GM12878 (cell line): Measurements from ENCODE around the gene WWOX. TPM values are rescaled to one million over a fixed set of nuclear protein-coding genes. Genes with fewer than 3 reads are reported as not detected.

Experiments used
- ATAC-seq: fragments of 200-7000 bp; cut with Tn5 transposase; 3 replicates; pipeline ENCODE4 v1.9.1; 2020; ENCODE audit warnings: mild to moderate bottlenecking, moderate library complexity
- BruUV-seq: library from RNA; stranded (reverse); fragments of 400-500 nt; replicated peaks from 2 replicates; lab custom pipeline; 2021; lab: Mats Ljungman, UMichigan
- CTCF ChIA-PET: fragments of 300-600 bp; sonication (Branson Sonifier 250); formaldehyde crosslinking; extraction: SDS; loops from one replicate; lab custom pipeline; 2021; ENCODE audit warnings: inconsistent platforms; lab: Yijun Ruan, JAX
- POLR2A ChIA-PET: fragments of 350-600 bp; formaldehyde crosslinking; extraction: SDS; loops from one replicate; lab custom pipeline; 2021; ENCODE audit warnings: inconsistent platforms; lab: Charles Lee
- RAD21 ChIA-PET: fragments of 300-600 bp; sonication (Branson Sonifier 250); formaldehyde crosslinking; loops from one replicate; lab custom pipeline; 2023; ENCODE audit warnings: antibody characterized with exemption; ENCODE audit not compliant: unreplicated experiment; lab: Charles Lee
- SMC1A ChIA-PET: fragments of 300-600 bp; sonication (Branson Sonifier 250); formaldehyde crosslinking; loops from one replicate; lab custom pipeline; 2023; ENCODE audit not compliant: unreplicated experiment, uncharacterized antibody; lab: Charles Lee
- DNase-seq: peaks from one replicate; pipeline ENCODE4 v3.0.0-alpha.2; 2011; ENCODE audit warnings: low read depth, low spot score
- FAIRE-seq: peaks from 3 replicates; lab custom pipeline; 2011; peaks lifted over from hg19 to GRCh38; lab: Jason Lieb, UNC
- H2AFZ ChIP-seq: 2 replicates; pipeline ENCODE4 v1.6.0; 2011; ENCODE audit warnings: low read depth, low read length, control low read depth; ENCODE audit not compliant: control insufficient read depth
- H3K27ac ChIP-seq: 2 replicates; pipeline ENCODE4 v1.5.1; 2011; ENCODE audit warnings: control low read depth; ENCODE audit not compliant: control insufficient read depth, insufficient read depth
- H3K27me3 ChIP-seq, 2 experiments: replicated peaks in 1 of 2; 2 replicates each; pipeline versions ENCODE4 v1.6.0 to v1.6.1; 2011; ENCODE audit warnings: low read length in 1 of 2; ENCODE audit not compliant: control insufficient read depth in 2 of 2, insufficient read depth in 2 of 2
- H3K36me3 ChIP-seq, 2 experiments: 2 replicates each; pipeline ENCODE4 v1.5.1; 2011; ENCODE audit warnings: low read length in 1 of 2; ENCODE audit not compliant: control insufficient read depth in 2 of 2, insufficient read depth in 2 of 2
- H3K4me1 ChIP-seq: 2 replicates; pipeline ENCODE4 v1.6.1; 2011; ENCODE audit warnings: mild to moderate bottlenecking, low read length, moderate library complexity, mixed read lengths; ENCODE audit not compliant: control insufficient read depth, insufficient read depth
- H3K4me2 ChIP-seq: 2 replicates; pipeline ENCODE4 v1.6.0; 2011; ENCODE audit warnings: control low read depth; ENCODE audit not compliant: control insufficient read depth, insufficient read depth
- H3K4me3 ChIP-seq: fragments of 200-600 bp; sonication (generic); 2 replicates; pipeline ENCODE4 v1.5.1; 2016
- H3K79me2 ChIP-seq: 2 replicates; pipeline ENCODE4 v1.6.0; 2011; ENCODE audit warnings: low read length; ENCODE audit not compliant: control insufficient read depth, insufficient read depth
- H3K9ac ChIP-seq: 2 replicates; pipeline ENCODE4 v1.8.0; 2011; ENCODE audit warnings: low read length, control low read depth, mixed read lengths; ENCODE audit not compliant: control insufficient read depth, insufficient read depth
- H3K9me3 ChIP-seq: replicated peaks from 3 replicates; pipeline ENCODE4 v1.5.1; 2011; ENCODE audit warnings: mild to moderate bottlenecking, low read length; ENCODE audit not compliant: control insufficient read depth, insufficient read depth
- H4K20me1 ChIP-seq: 2 replicates; pipeline ENCODE4 v1.6.0; 2011; ENCODE audit not compliant: control insufficient read depth, insufficient read depth
- FOXM1 ChIP-seq: IDR thresholded peaks from 2 replicates; pipeline ENCODE4 v1.6.1; 2012; ENCODE audit warnings: low read depth, mild to moderate bottlenecking, inconsistent platforms, low read length, moderate library complexity
- JUNB ChIP-seq: IDR thresholded peaks from 2 replicates; pipeline ENCODE4 v1.6.1; 2016; ENCODE audit warnings: antibody characterized with exemption, mild to moderate bottlenecking
- MTA3 ChIP-seq: IDR thresholded peaks from 2 replicates; pipeline ENCODE4 v1.6.1; 2012; ENCODE audit warnings: low read length, inconsistent platforms, borderline replicate concordance
- NBN ChIP-seq: fragments of 450-650 bp; IDR thresholded peaks from 2 replicates; pipeline ENCODE4 v1.6.1; 2016
- NFYA ChIP-seq: IDR thresholded peaks from 2 replicates; pipeline ENCODE4 v1.6.1; 2011; ENCODE audit warnings: low read depth, mild to moderate bottlenecking, low read length, improper control_type of control experiment, borderline replicate concordance
- NKRF ChIP-seq: fragments of 450-650 bp; conservative IDR thresholded peaks from 2 replicates; pipeline ENCODE4 v1.6.1; 2017; ENCODE audit warnings: mild to moderate bottlenecking, moderate library complexity
- NRF1 ChIP-seq: conservative IDR thresholded peaks from 2 replicates; pipeline ENCODE4 v1.6.1; 2011; ENCODE audit warnings: mild to moderate bottlenecking, low read depth, low read length, improper control_type of control experiment
- SP1 ChIP-seq: IDR thresholded peaks from one replicate; pipeline ENCODE4 v1.6.1; 2011; ENCODE audit warnings: low read depth, low read length
- STAT1 ChIP-seq: fragments of 450-650 bp; conservative IDR thresholded peaks from 2 replicates; pipeline ENCODE4 v1.6.1; 2014; ENCODE audit warnings: antibody characterized with exemption, mild to moderate bottlenecking
- YBX1 ChIP-seq: fragments of 450-650 bp; IDR thresholded peaks from 2 replicates; pipeline ENCODE4 v1.6.1; 2016; ENCODE audit warnings: antibody characterized with exemption
- ZNF274 ChIP-seq: IDR thresholded peaks from one replicate; pipeline ENCODE4 v1.8.0; 2011; ENCODE audit not compliant: insufficient read length, insufficient read depth
- WGBS: methylation state at CpG from one replicate; pipeline ENCODE4 v1.1.6; 2016; ENCODE audit warnings: low lambda C conversion rate; ENCODE audit not compliant: insufficient replicate concordance, insufficient coverage; ENCODE audit errors: missing lambda C conversion rate; 5-methylcytosine and 5-hydroxymethylcytosine counted together
- in situ Hi-C: fragments of 300-500 bp; cut with MboI; formaldehyde crosslinking; loops from 9 replicates; pipeline ENCODE4 v1.14.3; 2018; ENCODE audit warnings: mixed read lengths
- intact Hi-C: fragments of 100-400 bp; cut with micrococcal nuclease; formaldehyde crosslinking; loops from one replicate; pipeline ENCODE4 v1.14.2; 2022; ENCODE audit not compliant: unreplicated experiment
- polyA plus RNA-seq, 11 experiments: library from polyadenylated mRNA; depleted of rRNA in 4 of 11; unstranded in 6 of 11; stranded (reverse) in 5 of 11; fragments of >200 nt; fragmentation: Nextera tagmentation in 4 of 11; fragmentation: Illumina TruSeq in 1 of 11; extraction: Ambion mirVana in 4 of 11; extraction: Trizol in 1 of 11; gene quantifications; 1 replicate in 1 of 11; 2 replicates in 10 of 11; pipeline versions ENCODE4 v1.2.1 to v1.2.3, GENCODE V29; 2011 to 2016; ENCODE audit warnings: inconsistent platforms in 2 of 11, missing spikeins in 2 of 11, low read depth in 1 of 11
- total RNA-seq, 4 experiments: library from RNA; depleted of rRNA in 3 of 4; stranded (reverse); fragments of >200 nt in 3 of 4; fragmentation: Illumina TruSeq in 1 of 4; extraction: Trizol in 1 of 4; gene quantifications; 2 replicates each; pipeline versions ENCODE4 v1.2.1 to v1.2.3, GENCODE V29; 2013 to 2021
- TF ChIP-seq, protein P1 (sequence below): IDR thresholded peaks from 2 replicates; pipeline ENCODE4 v1.6.1; 2012; ENCODE audit warnings: low read depth, low read length, improper control_type of control experiment
- TF ChIP-seq, protein P2 (sequence below): fragments of 450-650 bp; IDR thresholded peaks from 2 replicates; pipeline ENCODE4 v1.6.1; 2017; ENCODE audit warnings: antibody characterized with exemption, mild to moderate bottlenecking, moderate library complexity
- TF ChIP-seq, protein P3 (sequence below): fragments of 450-650 bp; IDR thresholded peaks from 2 replicates; pipeline ENCODE4 v1.6.1; 2017; ENCODE audit warnings: low read depth, mild to moderate bottlenecking, moderate library complexity

WWOX gene
- total and polyA plus RNA-seq, 10 of the 15 experiments (the other 5 are each of a cell fraction or from before 2014, with no cell fraction given): 2.8 to 24.4 (median 17.8) TPM

DNA sequence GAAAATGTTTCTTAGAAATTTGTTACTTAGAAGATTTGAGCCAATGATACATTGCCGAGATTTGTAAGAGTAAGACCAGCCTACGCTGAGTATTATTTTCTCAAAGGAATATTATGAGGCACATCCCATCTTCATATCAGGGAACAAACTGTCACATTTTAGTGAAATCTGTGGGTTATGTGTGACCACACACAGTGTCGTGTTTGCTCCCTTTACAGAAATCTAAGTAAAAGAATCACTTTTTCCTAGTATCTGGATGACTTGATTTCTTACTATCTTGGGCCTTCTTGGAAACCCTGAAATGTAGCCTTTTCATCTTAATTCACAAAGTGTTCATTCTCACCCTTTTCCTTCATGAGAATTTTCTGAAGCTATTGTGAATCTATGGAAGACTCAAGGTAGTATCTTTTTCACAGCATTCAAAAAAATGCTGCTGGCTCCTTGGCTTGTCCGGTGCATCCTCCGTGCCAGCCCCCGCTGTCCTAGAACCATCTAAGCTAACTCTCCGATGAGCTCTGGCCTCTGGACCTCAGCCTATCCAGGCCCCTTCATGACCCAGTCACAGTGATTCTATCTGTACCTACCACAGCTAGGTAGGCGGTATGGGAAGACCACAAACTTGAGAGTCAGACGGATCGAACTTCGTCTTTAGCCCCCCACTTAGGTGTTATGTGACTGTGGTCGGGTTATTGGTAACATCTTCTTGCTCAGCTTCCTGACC lies 976.8 kb downstream of the WWOX start (continued):
- TF ChIP-seq YBX1 (no peak), NBN (no peak), NRF1 (no peak), NFYA (no peak), ZNF274 (no peak), SP1 (no peak), JUNB (no peak), MTA3 (no peak), FOXM1 (no peak)
- TF ChIP-seq, protein P1, sequence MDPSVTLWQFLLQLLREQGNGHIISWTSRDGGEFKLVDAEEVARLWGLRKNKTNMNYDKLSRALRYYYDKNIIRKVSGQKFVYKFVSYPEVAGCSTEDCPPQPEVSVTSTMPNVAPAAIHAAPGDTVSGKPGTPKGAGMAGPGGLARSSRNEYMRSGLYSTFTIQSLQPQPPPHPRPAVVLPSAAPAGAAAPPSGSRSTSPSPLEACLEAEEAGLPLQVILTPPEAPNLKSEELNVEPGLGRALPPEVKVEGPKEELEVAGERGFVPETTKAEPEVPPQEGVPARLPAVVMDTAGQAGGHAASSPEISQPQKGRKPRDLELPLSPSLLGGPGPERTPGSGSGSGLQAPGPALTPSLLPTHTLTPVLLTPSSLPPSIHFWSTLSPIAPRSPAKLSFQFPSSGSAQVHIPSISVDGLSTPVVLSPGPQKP: no peak

DNA sequence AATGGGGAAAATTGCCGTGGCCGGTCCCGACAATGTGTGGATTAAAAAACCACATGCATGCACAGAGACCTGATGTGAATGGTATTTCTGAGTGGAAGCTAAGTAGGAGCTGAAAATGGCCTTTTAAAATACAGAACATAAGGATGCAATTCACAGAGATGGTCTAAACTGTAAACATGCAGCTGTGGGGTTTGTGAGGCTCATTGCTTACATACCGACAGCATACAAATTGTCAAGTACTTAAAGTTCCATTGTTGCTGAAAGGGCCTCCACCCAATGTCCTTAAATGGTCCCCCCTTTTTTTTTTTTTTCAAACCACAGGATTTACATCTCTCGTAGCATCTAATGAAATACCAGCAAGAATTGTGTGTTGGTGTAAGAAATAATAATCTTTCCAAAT lies 977.9 kb downstream of the WWOX start:
- ATAC-seq (no peak), FAIRE-seq (no peak), DNase-seq (no peak)
- Histone ChIP-seq H4K20me1 (no peaks in the 10 kb centered on the region), H3K36me3 (no peaks in the 10 kb centered on the region), H3K4me1 (peaks cover 3% of the 10 kb centered on the region; the same call in 1 of the 2 replicates), H3K4me3 (no peak overlapping the region), H3K9me3 (no peaks in the 10 kb centered on the region), H3K4me2 (no peak overlapping the region), H3K27me3 (no peaks in the 10 kb centered on the region), H3K27ac (no peak overlapping the region), H3K9ac (no peak overlapping the region), H3K79me2 (no peaks in the 10 kb centered on the region), H2AFZ (no peak overlapping the region)
- BruUV-seq: no TSS peak
- ChIA-PET POLR2A (interaction anchor here (0.6 kb wide), 1 partner anchor 1361 kb away, joined by 3 read pairs; no protein-coding TSS in a partner anchor), CTCF (no interaction called here), RAD21 (no interaction called here), SMC1A (no interaction called here)
- in situ Hi-C loops (no loop called here), intact Hi-C loops (no loop called here)
- WGBS: 56% methylated on average over 4 of the region's 5 CpGs
- TF ChIP-seq NKRF: no peak
- TF ChIP-seq, protein P2, sequence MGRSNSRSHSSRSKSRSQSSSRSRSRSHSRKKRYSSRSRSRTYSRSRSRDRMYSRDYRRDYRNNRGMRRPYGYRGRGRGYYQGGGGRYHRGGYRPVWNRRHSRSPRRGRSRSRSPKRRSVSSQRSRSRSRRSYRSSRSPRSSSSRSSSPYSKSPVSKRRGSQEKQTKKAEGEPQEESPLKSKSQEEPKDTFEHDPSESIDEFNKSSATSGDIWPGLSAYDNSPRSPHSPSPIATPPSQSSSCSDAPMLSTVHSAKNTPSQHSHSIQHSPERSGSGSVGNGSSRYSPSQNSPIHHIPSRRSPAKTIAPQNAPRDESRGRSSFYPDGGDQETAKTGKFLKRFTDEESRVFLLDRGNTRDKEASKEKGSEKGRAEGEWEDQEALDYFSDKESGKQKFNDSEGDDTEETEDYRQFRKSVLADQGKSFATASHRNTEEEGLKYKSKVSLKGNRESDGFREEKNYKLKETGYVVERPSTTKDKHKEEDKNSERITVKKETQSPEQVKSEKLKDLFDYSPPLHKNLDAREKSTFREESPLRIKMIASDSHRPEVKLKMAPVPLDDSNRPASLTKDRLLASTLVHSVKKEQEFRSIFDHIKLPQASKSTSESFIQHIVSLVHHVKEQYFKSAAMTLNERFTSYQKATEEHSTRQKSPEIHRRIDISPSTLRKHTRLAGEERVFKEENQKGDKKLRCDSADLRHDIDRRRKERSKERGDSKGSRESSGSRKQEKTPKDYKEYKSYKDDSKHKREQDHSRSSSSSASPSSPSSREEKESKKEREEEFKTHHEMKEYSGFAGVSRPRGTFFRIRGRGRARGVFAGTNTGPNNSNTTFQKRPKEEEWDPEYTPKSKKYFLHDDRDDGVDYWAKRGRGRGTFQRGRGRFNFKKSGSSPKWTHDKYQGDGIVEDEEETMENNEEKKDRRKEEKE: no peak
- TF ChIP-seq, protein P3, sequence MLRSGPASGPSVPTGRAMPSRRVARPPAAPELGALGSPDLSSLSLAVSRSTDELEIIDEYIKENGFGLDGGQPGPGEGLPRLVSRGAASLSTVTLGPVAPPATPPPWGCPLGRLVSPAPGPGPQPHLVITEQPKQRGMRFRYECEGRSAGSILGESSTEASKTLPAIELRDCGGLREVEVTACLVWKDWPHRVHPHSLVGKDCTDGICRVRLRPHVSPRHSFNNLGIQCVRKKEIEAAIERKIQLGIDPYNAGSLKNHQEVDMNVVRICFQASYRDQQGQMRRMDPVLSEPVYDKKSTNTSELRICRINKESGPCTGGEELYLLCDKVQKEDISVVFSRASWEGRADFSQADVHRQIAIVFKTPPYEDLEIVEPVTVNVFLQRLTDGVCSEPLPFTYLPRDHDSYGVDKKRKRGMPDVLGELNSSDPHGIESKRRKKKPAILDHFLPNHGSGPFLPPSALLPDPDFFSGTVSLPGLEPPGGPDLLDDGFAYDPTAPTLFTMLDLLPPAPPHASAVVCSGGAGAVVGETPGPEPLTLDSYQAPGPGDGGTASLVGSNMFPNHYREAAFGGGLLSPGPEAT: no peak
- TF ChIP-seq STAT1: no peak
